HepG2 (cell line): ENCODE measurements around the gene SETD1A. TPM values are rescaled to one million over a fixed set of nuclear protein-coding genes. Genes with fewer than 3 reads are reported as not detected.

Experiments
- AGO2 ChIP-seq: fragments of 200-400 bp; formaldehyde crosslinking; optimal IDR thresholded peaks from 2 replicates; pipeline ENCODE3; 2017; ENCODE audit warnings: mild to moderate bottlenecking, low read depth, low read length, moderate library complexity
- CEBPG ChIP-seq: IDR thresholded peaks from 2 replicates; pipeline ENCODE4 v1.6.1; 2016
- DRAP1 ChIP-seq: IDR thresholded peaks from 2 replicates; pipeline ENCODE4 v1.6.1; 2016; ENCODE audit warnings: missing genetic modification reagents, missing compliant biosample characterization
- EP300 ChIP-seq, 3 experiments: sonication (generic) in 1 of 3; formaldehyde crosslinking in 1 of 3; IDR thresholded peaks; 2 replicates each; pipeline versions ENCODE4 v1.5.1 to v1.6.1; 2011 to 2020; ENCODE audit warnings: low read depth in 2 of 3, low read length in 2 of 3, borderline replicate concordance in 1 of 3, improper control_type of control experiment in 1 of 3, mild to moderate bottlenecking in 1 of 3, missing genetic modification reagents in 1 of 3, moderate library complexity in 1 of 3
- ETV6 ChIP-seq: sonication (generic); formaldehyde crosslinking; conservative IDR thresholded peaks from 2 replicates; pipeline ENCODE4 v1.4.0; 2020; ENCODE audit warnings: missing genetic modification reagents
- HMG20B ChIP-seq: conservative IDR thresholded peaks from 2 replicates; pipeline ENCODE4 v1.6.1; 2016; ENCODE audit warnings: missing genetic modification reagents, missing compliant biosample characterization
- KDM1A ChIP-seq: IDR thresholded peaks from 2 replicates; pipeline ENCODE4 v1.6.1; 2016; ENCODE audit warnings: missing compliant biosample characterization
- MTA3 ChIP-seq: sonication (generic); formaldehyde crosslinking; IDR thresholded peaks from 2 replicates; pipeline ENCODE4 v1.4.0; 2020; ENCODE audit warnings: missing genetic modification reagents
- MTERF4 ChIP-seq: sonication (generic); formaldehyde crosslinking; IDR thresholded peaks from 2 replicates; pipeline ENCODE4 v1.8.0; 2023; ENCODE audit warnings: mild to moderate bottlenecking, missing genetic modification reagents
- ONECUT2 ChIP-seq: sonication (generic); formaldehyde crosslinking; IDR thresholded peaks from 2 replicates; pipeline ENCODE4 v1.4.0; 2020; ENCODE audit warnings: missing genetic modification reagents
- PRDM10 ChIP-seq: sonication (generic); formaldehyde crosslinking; IDR thresholded peaks from 2 replicates; pipeline ENCODE4 v1.4.0; 2020; ENCODE audit warnings: low read depth, missing genetic modification reagents
- RARA ChIP-seq: IDR thresholded peaks from 2 replicates; pipeline ENCODE4 v1.6.1; 2016; ENCODE audit warnings: missing genetic modification reagents, missing compliant biosample characterization
- SAP130 ChIP-seq: IDR thresholded peaks from 2 replicates; pipeline ENCODE4 v1.6.1; 2016; ENCODE audit warnings: low read depth
- SKI ChIP-seq: fragments of 450-650 bp; IDR thresholded peaks from one replicate; pipeline ENCODE4 v1.6.1; 2018; ENCODE audit warnings: mild to moderate bottlenecking; ENCODE audit not compliant: partially characterized antibody
- SP5 ChIP-seq: IDR thresholded peaks from 2 replicates; pipeline ENCODE4 v1.6.1; 2016; ENCODE audit warnings: low read depth, borderline replicate concordance
- TAF15 ChIP-seq: fragments of 200-400 bp; formaldehyde crosslinking; IDR thresholded peaks from one replicate; pipeline ENCODE4 v1.6.1; 2018; ENCODE audit warnings: mild to moderate bottlenecking, low read depth, low read length; ENCODE audit not compliant: poor library complexity, severe bottlenecking
- ZBTB38 ChIP-seq: sonication (generic); formaldehyde crosslinking; IDR thresholded peaks from 2 replicates; pipeline ENCODE4 v1.5.1; 2020; ENCODE audit warnings: mild to moderate bottlenecking, missing genetic modification reagents
- ZFP62 ChIP-seq: sonication (generic); formaldehyde crosslinking; IDR thresholded peaks from 2 replicates; pipeline ENCODE4 v1.4.0; 2020; ENCODE audit warnings: missing genetic modification reagents
- ZMYM3 ChIP-seq: sonication (generic); formaldehyde crosslinking; IDR thresholded peaks from 2 replicates; pipeline ENCODE4 v1.5.1; 2020; ENCODE audit warnings: mild to moderate bottlenecking, missing genetic modification reagents
- ZNF234 ChIP-seq: sonication (generic); formaldehyde crosslinking; conservative IDR thresholded peaks from 2 replicates; pipeline ENCODE4 v1.5.1; 2020; ENCODE audit warnings: mild to moderate bottlenecking, missing genetic modification reagents
- ZNF3 ChIP-seq: IDR thresholded peaks from 2 replicates; pipeline ENCODE4 v1.7.0; 2017; ENCODE audit warnings: inconsistent platforms
- ZNF552 ChIP-seq: sonication (generic); formaldehyde crosslinking; IDR thresholded peaks from 2 replicates; pipeline ENCODE4 v1.9.0; 2022; ENCODE audit warnings: missing genetic modification reagents, mild to moderate bottlenecking, borderline replicate concordance
- ZNF557 ChIP-seq: sonication (generic); formaldehyde crosslinking; IDR thresholded peaks from 2 replicates; pipeline ENCODE4 v1.4.0; 2020; ENCODE audit warnings: missing genetic modification reagents
- ZNF639 ChIP-seq: conservative IDR thresholded peaks from 2 replicates; pipeline ENCODE4 v1.6.1; 2018; ENCODE audit warnings: missing genetic modification reagents
- ZNF720 ChIP-seq: sonication (generic); formaldehyde crosslinking; IDR thresholded peaks from 2 replicates; pipeline ENCODE4 v1.4.0; 2020; ENCODE audit warnings: missing genetic modification reagents
- polyA plus RNA-seq, 8 experiments: library from polyadenylated mRNA; depleted of rRNA in 3 of 8; stranded (reverse) in 7 of 8; unstranded in 1 of 8; fragments of >200 nt; fragmentation: Illumina TruSeq in 4 of 8; extraction: Trizol in 4 of 8; gene quantifications; 2 replicates each; pipeline versions ENCODE4 v1.2.1 to v1.2.3, GENCODE V29; 2011 to 2016; ENCODE audit warnings: low read depth in 4 of 8, missing spikeins in 1 of 8, mixed read lengths in 1 of 8; ENCODE audit not compliant: insufficient read depth in 1 of 8
- total RNA-seq, 5 experiments: library from RNA; depleted of rRNA; stranded (reverse); fragments of >200 nt; fragmentation: Illumina TruSeq; extraction: Trizol; gene quantifications; 2 replicates each; pipeline ENCODE4 v1.2.3, GENCODE V29; 2016; ENCODE audit warnings: low read depth in 1 of 5

The SETD1A gene
- total and polyA plus RNA-seq, 2 of the 13 experiments (the other 11 are each of a cell fraction or from before 2014, with no cell fraction given): 3.8 to 5.6 TPM

- TF ChIP-seq ZNF552 (0 out of 2 replicates have a peak, but pooled peaks have one; percentile 87), TAF15 (no peak), EP300 (IDR thresholded peaks at IDR 0.05; ENCODE audit: low read depth in 2 of 2, low read length in 2 of 2) (no peak), EP300 (CRISPR knock-in tag; IDR thresholded peaks at IDR 0.05; ENCODE audit: borderline replicate concordance) (no peak), SP5 (CRISPR knock-in tag) (peak; percentile 46; the same call in 1 of the 2 replicates), AGO2 (peak; percentile 27), KDM1A (CRISPR knock-in tag) (peak; percentile 95), SKI (peak; percentile 9), ZNF639 (0 out of 2 replicates have a peak, but pooled peaks have one; percentile 46), ZNF234 (peak; percentile 83; the same call in 1 of the 2 replicates), MTA3 (no peak), ZBTB38 (CRISPR knock-in tag) (peak; percentile 97; the same call in 1 of the 2 replicates), RARA (0 out of 2 replicates have a peak, but pooled peaks have one; percentile 45), ZNF3 (CRISPR knock-in tag) (peak; percentile 66; the same call in 1 of the 2 replicates), ETV6 (CRISPR knock-in tag) (no peak), ZFP62 (no peak), ZMYM3 (CRISPR knock-in tag) (peak; percentile 99), DRAP1 (CRISPR knock-in tag) (peak; percentile 59), PRDM10 (CRISPR knock-in tag) (no peak; the same call in 1 of the 2 replicates), ONECUT2 (CRISPR knock-in tag) (no peak), SAP130 (CRISPR knock-in tag) (peak; percentile 38; the same call in 1 of the 2 replicates), MTERF4 (peak; percentile 67; the same call in 1 of the 2 replicates), HMG20B (CRISPR knock-in tag) (0 out of 2 replicates have a peak, but pooled peaks have one; percentile 23), ZNF557 (CRISPR knock-in tag) (peak; percentile 12; the same call in 1 of the 2 replicates), ZNF720 (CRISPR knock-in tag) (no peak), CEBPG (CRISPR knock-in tag) (no peak; the same call in 1 of the 2 replicates)
These were observed 35.7 kb upstream of the SETD1A start (continued) for GRCh38 chr16:30921748-30922419.
